ENCODE results near the gene LAIR2.
"Not testable (repeated sequence)": the region's sequence is repeated elsewhere in the genome, so short reads cannot be mapped to it uniquely, and the experiment has no call there.

DNA sequence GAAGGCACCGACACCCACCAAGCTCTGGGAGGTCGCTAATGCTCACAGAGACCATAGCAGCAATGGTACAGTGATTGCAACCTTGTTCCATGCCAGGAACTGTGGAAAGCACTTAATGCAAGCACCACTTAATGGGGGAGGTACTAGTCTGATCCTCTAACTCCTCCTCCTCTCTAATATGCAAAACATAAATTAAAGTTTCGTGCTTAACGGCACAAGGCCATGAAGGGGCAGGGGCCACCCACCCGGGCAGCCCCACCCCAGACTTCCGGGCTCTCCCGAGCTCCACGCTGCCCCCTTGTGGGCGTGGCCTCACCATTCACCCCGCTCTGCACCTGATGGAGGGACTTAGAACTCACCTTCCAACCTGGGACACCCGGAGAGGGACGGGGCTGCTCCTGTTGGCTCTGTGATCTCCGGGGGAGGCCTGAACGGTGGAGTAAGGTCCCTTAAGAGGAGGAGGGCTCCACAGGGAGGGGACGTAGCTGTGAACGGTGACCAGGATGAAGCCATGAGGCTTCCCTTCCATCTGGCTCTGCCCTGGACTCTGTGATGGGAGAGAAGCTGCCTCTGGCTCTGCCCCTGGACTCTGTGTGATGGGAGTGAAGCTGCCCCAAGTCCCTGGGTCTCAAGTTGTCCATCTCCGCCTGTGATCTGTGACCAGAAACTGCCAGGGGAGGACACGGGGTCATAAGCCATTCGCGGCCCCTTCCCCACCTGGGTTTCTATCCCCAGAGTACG lies 6.7 kb downstream of the LAIR2 start:
- TF ChIP-seq, protein P1, sequence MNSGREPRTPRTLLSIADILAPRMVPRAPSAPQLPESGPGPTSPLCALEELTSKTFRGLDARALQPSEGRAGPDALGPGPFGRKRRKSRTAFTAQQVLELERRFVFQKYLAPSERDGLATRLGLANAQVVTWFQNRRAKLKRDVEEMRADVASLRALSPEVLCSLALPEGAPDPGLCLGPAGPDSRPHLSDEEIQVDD (CRISPR knock-in tag; IDR thresholded peaks at IDR 0.05; ENCODE audit: borderline replicate concordance): not testable (repeated sequence)
- TF ChIP-seq ZNF263 (CRISPR knock-in tag; IDR thresholded peaks at IDR 0.05); FIP1L1 (IDR thresholded peaks at IDR 0.05; ENCODE audit: borderline replicate concordance, insufficient read depth, low read depth, low read length); ARID2 (CRISPR knock-in tag; IDR thresholded peaks at IDR 0.05; ENCODE audit: borderline replicate concordance): not testable (repeated sequence)
- TF ChIP-seq, protein P2, sequence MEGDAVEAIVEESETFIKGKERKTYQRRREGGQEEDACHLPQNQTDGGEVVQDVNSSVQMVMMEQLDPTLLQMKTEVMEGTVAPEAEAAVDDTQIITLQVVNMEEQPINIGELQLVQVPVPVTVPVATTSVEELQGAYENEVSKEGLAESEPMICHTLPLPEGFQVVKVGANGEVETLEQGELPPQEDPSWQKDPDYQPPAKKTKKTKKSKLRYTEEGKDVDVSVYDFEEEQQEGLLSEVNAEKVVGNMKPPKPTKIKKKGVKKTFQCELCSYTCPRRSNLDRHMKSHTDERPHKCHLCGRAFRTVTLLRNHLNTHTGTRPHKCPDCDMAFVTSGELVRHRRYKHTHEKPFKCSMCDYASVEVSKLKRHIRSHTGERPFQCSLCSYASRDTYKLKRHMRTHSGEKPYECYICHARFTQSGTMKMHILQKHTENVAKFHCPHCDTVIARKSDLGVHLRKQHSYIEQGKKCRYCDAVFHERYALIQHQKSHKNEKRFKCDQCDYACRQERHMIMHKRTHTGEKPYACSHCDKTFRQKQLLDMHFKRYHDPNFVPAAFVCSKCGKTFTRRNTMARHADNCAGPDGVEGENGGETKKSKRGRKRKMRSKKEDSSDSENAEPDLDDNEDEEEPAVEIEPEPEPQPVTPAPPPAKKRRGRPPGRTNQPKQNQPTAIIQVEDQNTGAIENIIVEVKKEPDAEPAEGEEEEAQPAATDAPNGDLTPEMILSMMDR (CRISPR knock-in tag; IDR thresholded peaks at IDR 0.05): not testable (repeated sequence)
